Common myeloid progenitor, CD34-positive (primary cell): ENCODE results near the gene NPAS3.

Source experiments
- CTCF ChIA-PET: fragments of 350-600 bp; sonication (Branson Sonifier 250); formaldehyde crosslinking; loops from one replicate; lab custom pipeline; 2021; ENCODE audit warnings: antibody characterized with exemption; lab: Charles Lee
- POLR2A ChIA-PET: fragments of 350-600 bp; sonication (Branson Sonifier 250); formaldehyde crosslinking; loops from one replicate; lab custom pipeline; 2021; ENCODE audit warnings: antibody characterized with exemption; lab: Charles Lee
- DNase-seq, 3 donors: peaks; one replicate each; pipeline versions ENCODE4 v3.0.0 to v3.0.0-alpha.2; 2013
- H3K27ac ChIP-seq, 2 experiments: 1 replicate in 1 of 2; 2 replicates in 1 of 2; pipeline ENCODE4 v1.7.0; 2013; ENCODE audit warnings: inconsistent platforms in 2 of 2, low read length in 2 of 2, mild to moderate bottlenecking in 2 of 2, low read depth in 1 of 2, moderate library complexity in 1 of 2; ENCODE audit not compliant: severe bottlenecking in 2 of 2, insufficient read depth in 1 of 2, poor library complexity in 1 of 2
- H3K27me3 ChIP-seq, 5 experiments: replicated peaks in 2 of 5; 1 replicate in 3 of 5; 2 replicates in 2 of 5; pipeline versions ENCODE4 v1.6.1 to v1.7.0; 2013; ENCODE audit warnings: low read length in 4 of 5, mild to moderate bottlenecking in 2 of 5, moderate library complexity in 2 of 5, inconsistent platforms in 1 of 5; ENCODE audit not compliant: insufficient read depth in 5 of 5, control insufficient read depth in 4 of 5
- H3K36me3 ChIP-seq, 4 experiments: 1 replicate in 2 of 4; 2 replicates in 2 of 4; pipeline versions ENCODE4 v1.6.1 to v1.7.0; 2013; ENCODE audit warnings: low read length in 3 of 4, control low read depth in 1 of 4, mild to moderate bottlenecking in 1 of 4; ENCODE audit not compliant: control insufficient read depth in 4 of 4, insufficient read depth in 4 of 4
- H3K4me1 ChIP-seq, 4 experiments: 1 replicate in 3 of 4; 2 replicates in 1 of 4; pipeline versions ENCODE4 v1.6.1 to v1.7.1; 2013; ENCODE audit warnings: low read length in 3 of 4, mild to moderate bottlenecking in 3 of 4, control low read depth in 1 of 4, inconsistent platforms in 1 of 4, moderate library complexity in 1 of 4; ENCODE audit not compliant: control insufficient read depth in 4 of 4, insufficient read depth in 4 of 4; ENCODE audit errors: control extremely low read depth in 1 of 4
- H3K4me3 ChIP-seq, 7 experiments: 1 replicate in 4 of 7; 2 replicates in 3 of 7; pipeline versions ENCODE4 v1.5.1 to v1.7.0; 2013; ENCODE audit warnings: mild to moderate bottlenecking in 7 of 7, low read length in 6 of 7, moderate library complexity in 6 of 7, inconsistent platforms in 2 of 7, low read depth in 2 of 7, control low read depth in 1 of 7; ENCODE audit not compliant: insufficient read depth in 4 of 7, control insufficient read depth in 1 of 7; ENCODE audit errors: extremely low read depth in 1 of 7
- H3K9me3 ChIP-seq, 5 experiments: 1 replicate in 4 of 5; 2 replicates in 1 of 5; pipeline versions ENCODE4 v1.6.1 to v1.7.1; 2013; ENCODE audit warnings: low read length in 4 of 5, mild to moderate bottlenecking in 2 of 5, inconsistent platforms in 1 of 5, low read depth in 1 of 5, moderate library complexity in 1 of 5; ENCODE audit not compliant: control insufficient read depth in 4 of 5, insufficient read depth in 2 of 5; ENCODE audit errors: control extremely low read depth in 1 of 5
- WGBS: methylation state at CpG from one replicate; pipeline ENCODE4 v1.1.5; 2013; ENCODE audit not compliant: insufficient coverage; 5-methylcytosine and 5-hydroxymethylcytosine counted together

The NPAS3 gene

GRCh38 chr14:33849455-33849801 lies 910.7 kb downstream of the NPAS3 start:
- no peaks in the 10 kb centered on the region for H3K4me1 ChIP-seq
- no peak overlapping the region for H3K27ac ChIP-seq
- DNase-seq: no peak
- POLR2A ChIA-PET: interaction anchor here (1.3 kb wide), 1 partner anchor 211 kb away, joined by 3 read pairs; no protein-coding TSS in a partner anchor
- no peaks in the 10 kb centered on the region for H3K27me3 ChIP-seq
- CTCF ChIA-PET: interaction anchor here (0.6 to 21.5 kb wide), 21 partner anchors 9 to 1147 kb away, joined by 3 to 351 read pairs (median 3); partner anchors contain the start of gene EGLN3
- H3K36me3 ChIP-seq: no peaks in the 10 kb centered on the region
- H3K9me3 ChIP-seq: no peaks in the 10 kb centered on the region
- 100% methylated on average over 1 of the region's 1 CpG for WGBS
- H3K4me3 ChIP-seq: no peak overlapping the region

- H3K36me3 ChIP-seq: no peaks in the 10 kb centered on the region
- no peaks in the 10 kb centered on the region for H3K9me3 ChIP-seq
- ChIA-PET POLR2A (no interaction called here), CTCF (interaction anchor here (1.1 to 21.5 kb wide), 4 partner anchors 8 to 248 kb away, joined by 4 to 351 read pairs (median 10); no protein-coding TSS in a partner anchor)
- H3K27me3 ChIP-seq: no peaks in the 10 kb centered on the region
- DNase-seq: no peak
- no peak overlapping the region for H3K27ac ChIP-seq
- H3K4me3 ChIP-seq: no peak overlapping the region
- H3K4me1 ChIP-seq: no peaks in the 10 kb centered on the region
- WGBS: 90% methylated on average over 7 of the region's 7 CpGs
Measured at GRCh38 chr14:33850826-33851225, 912.1 kb downstream of the NPAS3 start.

GRCh38 chr14:33851366-33851765 lies 912.7 kb downstream of the NPAS3 start:
- CTCF ChIA-PET: interaction anchor here (1.1 to 21.5 kb wide), 5 partner anchors 8 to 248 kb away, joined by 3 to 351 read pairs (median 5); no protein-coding TSS in a partner anchor
- 91% methylated on average over 6 of the region's 6 CpGs for WGBS

GRCh38 chr14:33851931-33852330 lies 913.3 kb downstream of the NPAS3 start:
- Histone ChIP-seq H3K27me3 (no peaks in the 10 kb centered on the region), H3K4me1 (no peaks in the 10 kb centered on the region), H3K27ac (no peak overlapping the region), H3K36me3 (no peaks in the 10 kb centered on the region), H3K4me3 (no peak overlapping the region), H3K9me3 (no peaks in the 10 kb centered on the region)
- ChIA-PET CTCF (interaction anchor here (1.1 to 21.5 kb wide), 4 partner anchors 9 to 247 kb away, joined by 3 to 351 read pairs (median 4); no protein-coding TSS in a partner anchor), POLR2A (interaction anchor here (0.6 kb wide), 1 partner anchor 262 kb away, joined by 4 read pairs; no protein-coding TSS in a partner anchor)
- 96% methylated on average over 3 of the region's 5 CpGs for WGBS
- no peak for DNase-seq

More at GRCh38 chr14:33851366-33851765, 912.7 kb downstream of the NPAS3 start:
- H3K9me3 ChIP-seq: no peaks in the 10 kb centered on the region
- no peak overlapping the region for H3K27ac ChIP-seq
- no peak overlapping the region for H3K4me3 ChIP-seq
- no peaks in the 10 kb centered on the region for H3K36me3 ChIP-seq
- H3K27me3 ChIP-seq: no peaks in the 10 kb centered on the region
- no peak for DNase-seq
- H3K4me1 ChIP-seq: no peaks in the 10 kb centered on the region
- POLR2A ChIA-PET: no interaction called here
